GM12878 (cell line): ENCODE results near the gene ZBTB32. TPM values are rescaled to one million over a fixed set of nuclear protein-coding genes. Genes with fewer than 3 reads are reported as not detected.

Experiments
- ATAC-seq: fragments of 200-7000 bp; cut with Tn5 transposase; 3 replicates; pipeline ENCODE4 v1.9.1; 2020; ENCODE audit warnings: mild to moderate bottlenecking, moderate library complexity
- BruUV-seq: library from RNA; stranded (reverse); fragments of 400-500 nt; replicated peaks from 2 replicates; lab custom pipeline; 2021; lab: Mats Ljungman, UMichigan
- CTCF ChIA-PET: fragments of 300-600 bp; sonication (Branson Sonifier 250); formaldehyde crosslinking; extraction: SDS; loops from one replicate; lab custom pipeline; 2021; ENCODE audit warnings: inconsistent platforms; lab: Yijun Ruan, JAX
- POLR2A ChIA-PET: fragments of 350-600 bp; formaldehyde crosslinking; extraction: SDS; loops from one replicate; lab custom pipeline; 2021; ENCODE audit warnings: inconsistent platforms; lab: Charles Lee
- RAD21 ChIA-PET: fragments of 300-600 bp; sonication (Branson Sonifier 250); formaldehyde crosslinking; loops from one replicate; lab custom pipeline; 2023; ENCODE audit warnings: antibody characterized with exemption; ENCODE audit not compliant: unreplicated experiment; lab: Charles Lee
- SMC1A ChIA-PET: fragments of 300-600 bp; sonication (Branson Sonifier 250); formaldehyde crosslinking; loops from one replicate; lab custom pipeline; 2023; ENCODE audit not compliant: unreplicated experiment, uncharacterized antibody; lab: Charles Lee
- DNase-seq: peaks from one replicate; pipeline ENCODE4 v3.0.0-alpha.2; 2011; ENCODE audit warnings: low read depth, low spot score
- FAIRE-seq: peaks from 3 replicates; lab custom pipeline; 2011; peaks lifted over from hg19 to GRCh38; lab: Jason Lieb, UNC
- H2AFZ ChIP-seq: 2 replicates; pipeline ENCODE4 v1.6.0; 2011; ENCODE audit warnings: low read depth, low read length, control low read depth; ENCODE audit not compliant: control insufficient read depth
- H3K27ac ChIP-seq: 2 replicates; pipeline ENCODE4 v1.5.1; 2011; ENCODE audit warnings: control low read depth; ENCODE audit not compliant: control insufficient read depth, insufficient read depth
- H3K27me3 ChIP-seq, 2 experiments: replicated peaks in 1 of 2; 2 replicates each; pipeline versions ENCODE4 v1.6.0 to v1.6.1; 2011; ENCODE audit warnings: low read length in 1 of 2; ENCODE audit not compliant: control insufficient read depth in 2 of 2, insufficient read depth in 2 of 2
- H3K36me3 ChIP-seq, 2 experiments: 2 replicates each; pipeline ENCODE4 v1.5.1; 2011; ENCODE audit warnings: low read length in 1 of 2; ENCODE audit not compliant: control insufficient read depth in 2 of 2, insufficient read depth in 2 of 2
- H3K4me1 ChIP-seq: 2 replicates; pipeline ENCODE4 v1.6.1; 2011; ENCODE audit warnings: mild to moderate bottlenecking, low read length, moderate library complexity, mixed read lengths; ENCODE audit not compliant: control insufficient read depth, insufficient read depth
- H3K4me2 ChIP-seq: 2 replicates; pipeline ENCODE4 v1.6.0; 2011; ENCODE audit warnings: control low read depth; ENCODE audit not compliant: control insufficient read depth, insufficient read depth
- H3K4me3 ChIP-seq: fragments of 200-600 bp; sonication (generic); 2 replicates; pipeline ENCODE4 v1.5.1; 2016
- H3K79me2 ChIP-seq: 2 replicates; pipeline ENCODE4 v1.6.0; 2011; ENCODE audit warnings: low read length; ENCODE audit not compliant: control insufficient read depth, insufficient read depth
- H3K9ac ChIP-seq: 2 replicates; pipeline ENCODE4 v1.8.0; 2011; ENCODE audit warnings: low read length, control low read depth, mixed read lengths; ENCODE audit not compliant: control insufficient read depth, insufficient read depth
- H3K9me3 ChIP-seq: replicated peaks from 3 replicates; pipeline ENCODE4 v1.5.1; 2011; ENCODE audit warnings: mild to moderate bottlenecking, low read length; ENCODE audit not compliant: control insufficient read depth, insufficient read depth
- H4K20me1 ChIP-seq: 2 replicates; pipeline ENCODE4 v1.6.0; 2011; ENCODE audit not compliant: control insufficient read depth, insufficient read depth
- BCLAF1 ChIP-seq: fragments of 450-650 bp; IDR thresholded peaks from 2 replicates; pipeline ENCODE4 v1.6.1; 2017; ENCODE audit warnings: antibody characterized with exemption, mild to moderate bottlenecking, moderate library complexity
- BHLHE40 ChIP-seq, 2 experiments: fragments of 450-650 bp in 1 of 2; IDR thresholded peaks; 2 replicates each; pipeline ENCODE4 v1.6.1; 2011 to 2017; ENCODE audit warnings: low read depth in 2 of 2, borderline replicate concordance in 1 of 2, improper control_type of control experiment in 1 of 2, low read length in 1 of 2, mild to moderate bottlenecking in 1 of 2
- E2F8 ChIP-seq: fragments of 450-650 bp; IDR thresholded peaks from 2 replicates; pipeline ENCODE4 v1.6.1; 2018; ENCODE audit warnings: mild to moderate bottlenecking, low read depth, moderate library complexity; ENCODE audit not compliant: partially characterized antibody
- NFYA ChIP-seq: IDR thresholded peaks from 2 replicates; pipeline ENCODE4 v1.6.1; 2011; ENCODE audit warnings: low read depth, mild to moderate bottlenecking, low read length, improper control_type of control experiment, borderline replicate concordance
- NRF1 ChIP-seq: conservative IDR thresholded peaks from 2 replicates; pipeline ENCODE4 v1.6.1; 2011; ENCODE audit warnings: mild to moderate bottlenecking, low read depth, low read length, improper control_type of control experiment
- PAX5 ChIP-seq: IDR thresholded peaks from 2 replicates; pipeline ENCODE4 v1.6.1; 2011; ENCODE audit warnings: low read depth, low read length, borderline replicate concordance
- POLR2AphosphoS5 ChIP-seq: IDR thresholded peaks from 2 replicates; pipeline ENCODE4 v1.6.1; 2011; ENCODE audit warnings: mild to moderate bottlenecking, low read length, inconsistent platforms
- SKIL ChIP-seq: fragments of 450-650 bp; IDR thresholded peaks from 2 replicates; pipeline ENCODE4 v1.6.1; 2017; ENCODE audit warnings: mild to moderate bottlenecking, low read depth, inconsistent platforms; ENCODE audit not compliant: poor library complexity, severe bottlenecking
- SMARCA5 ChIP-seq: fragments of 450-650 bp; IDR thresholded peaks from 2 replicates; pipeline ENCODE4 v1.6.1; 2017; ENCODE audit warnings: mild to moderate bottlenecking
- WGBS: methylation state at CpG from one replicate; pipeline ENCODE4 v1.1.6; 2016; ENCODE audit warnings: low lambda C conversion rate; ENCODE audit not compliant: insufficient replicate concordance, insufficient coverage; ENCODE audit errors: missing lambda C conversion rate; 5-methylcytosine and 5-hydroxymethylcytosine counted together
- in situ Hi-C: fragments of 300-500 bp; cut with MboI; formaldehyde crosslinking; loops from 9 replicates; pipeline ENCODE4 v1.14.3; 2018; ENCODE audit warnings: mixed read lengths
- intact Hi-C: fragments of 100-400 bp; cut with micrococcal nuclease; formaldehyde crosslinking; loops from one replicate; pipeline ENCODE4 v1.14.2; 2022; ENCODE audit not compliant: unreplicated experiment
- polyA plus RNA-seq, 11 experiments: library from polyadenylated mRNA; depleted of rRNA in 4 of 11; unstranded in 6 of 11; stranded (reverse) in 5 of 11; fragments of >200 nt; fragmentation: Nextera tagmentation in 4 of 11; fragmentation: Illumina TruSeq in 1 of 11; extraction: Ambion mirVana in 4 of 11; extraction: Trizol in 1 of 11; gene quantifications; 1 replicate in 1 of 11; 2 replicates in 10 of 11; pipeline versions ENCODE4 v1.2.1 to v1.2.3, GENCODE V29; 2011 to 2016; ENCODE audit warnings: inconsistent platforms in 2 of 11, missing spikeins in 2 of 11, low read depth in 1 of 11
- total RNA-seq, 4 experiments: library from RNA; depleted of rRNA in 3 of 4; stranded (reverse); fragments of >200 nt in 3 of 4; fragmentation: Illumina TruSeq in 1 of 4; extraction: Trizol in 1 of 4; gene quantifications; 2 replicates each; pipeline versions ENCODE4 v1.2.1 to v1.2.3, GENCODE V29; 2013 to 2021

The ZBTB32 gene
- total and polyA plus RNA-seq, 10 of the 15 experiments (the other 5 are each of a cell fraction or from before 2014, with no cell fraction given), result 1.0 to 46.7 (median 16.0) TPM

GRCh38 chr19:35661995-35662340 is 42.4 kb upstream of the ZBTB32 start:
- CTCF ChIA-PET, result interaction anchor here (0.7 to 1.0 kb wide), 5 partner anchors 25 to 127 kb away, joined by 3 to 4 read pairs (median 4); partner anchors contain the start of gene LIN37
- H3K79me2 ChIP-seq, result no peaks in the 10 kb centered on the region
- FAIRE-seq (no peak), DNase-seq (no peak), ATAC-seq (no peak)
- no peak overlapping the region for H3K4me2 ChIP-seq
- no peak overlapping the region for H3K4me3 ChIP-seq
- no TSS peak for BruUV-seq
- H2AFZ ChIP-seq, result no peak overlapping the region
- H3K27ac ChIP-seq, result no peak overlapping the region
- over 99% methylated on average over 6 of the region's 6 CpGs for whole genome bisulfite sequencing
- peaks cover 7 to 8% of the 10 kb centered on the region in 2 experiments; a peak in 3 of 4 replicates for H3K36me3 ChIP-seq
- TF ChIP-seq SMARCA5, result no peak
- TF ChIP-seq BCLAF1, result no peak
- no peak for TF ChIP-seq PAX5
- no peak for TF ChIP-seq E2F8
- no peak for TF ChIP-seq NRF1
- TF ChIP-seq SKIL, result no peak
- TF ChIP-seq NFYA, result no peak
- no peak for TF ChIP-seq POLR2AphosphoS5
- no peak for TF ChIP-seq BHLHE40 (IDR thresholded peaks at IDR 0.05; ENCODE audit: borderline replicate concordance in 1 of 2, low read depth in 2 of 2, low read length in 1 of 2)
- no peaks in the 10 kb centered on the region for H3K4me1 ChIP-seq
- RAD21 ChIA-PET, result no interaction called here
- H3K9ac ChIP-seq, result no peak overlapping the region
- POLR2A ChIA-PET, result interaction anchor here (1.1 kb wide), 1 partner anchor 43 kb away, joined by 3 read pairs; no protein-coding TSS in a partner anchor
- H4K20me1 ChIP-seq, result no peaks in the 10 kb centered on the region
- no peaks in the 10 kb centered on the region for H3K9me3 ChIP-seq
- no peaks in the 10 kb centered on the region for H3K27me3 ChIP-seq
- in situ Hi-C loops (no loop called here), intact Hi-C loops (no loop called here)
- SMC1A ChIA-PET, result interaction anchor here (0.5 to 1.7 kb wide), 3 partner anchors 11 to 46 kb away, joined by 3 to 5 read pairs (median 3); partner anchors contain the start of gene COX6B1
